Endodermal cell (in vitro differentiated cells): ENCODE measurements around the gene GLYAT. TPM values are rescaled to one million over a fixed set of nuclear protein-coding genes. Genes with fewer than 3 reads are reported as not detected.
"Not testable (repeated sequence)": the region's sequence is repeated elsewhere in the genome, so short reads cannot be mapped to it uniquely, and the experiment has no call there.

ENCODE experiments used
- DNase-seq: peaks from one replicate; pipeline ENCODE4 v3.0.0-alpha.2; 2017
- H3K27ac ChIP-seq: 2 replicates; pipeline ENCODE4 v1.5.1; 2013; ENCODE audit warnings: mild to moderate bottlenecking, low read depth, low read length, moderate library complexity
- H3K27me3 ChIP-seq: 2 replicates; pipeline ENCODE4 v1.6.1; 2013; ENCODE audit warnings: mild to moderate bottlenecking, low read length, moderate library complexity; ENCODE audit not compliant: insufficient read depth, control insufficient read depth, poor library complexity, severe bottlenecking
- H3K36me3 ChIP-seq: 2 replicates; pipeline ENCODE4 v1.7.0; 2013; ENCODE audit warnings: mild to moderate bottlenecking, low read length, moderate library complexity; ENCODE audit not compliant: control insufficient read depth, insufficient read depth
- H3K4me1 ChIP-seq: one replicate; pipeline ENCODE4 v1.7.0; 2013; ENCODE audit warnings: low read length; ENCODE audit not compliant: control insufficient read depth, insufficient read depth
- H3K4me3 ChIP-seq: 2 replicates; pipeline ENCODE4 v1.5.1; 2013; ENCODE audit warnings: mild to moderate bottlenecking, low read length, moderate library complexity
- H3K9ac ChIP-seq: 2 replicates; pipeline ENCODE4 v1.6.1; 2013; ENCODE audit warnings: mild to moderate bottlenecking, low read length, moderate library complexity; ENCODE audit not compliant: poor library complexity, severe bottlenecking; ENCODE audit errors: extremely low read depth
- H3K9me3 ChIP-seq: 2 replicates; pipeline ENCODE4 v1.6.1; 2013; ENCODE audit warnings: mild to moderate bottlenecking, low read length, moderate library complexity; ENCODE audit not compliant: control insufficient read depth
- H3K27ac Mint-ChIP-seq: 2 replicates; pipeline ENCODE4 v1.8.0; 2020; ENCODE audit warnings: mixed read lengths
- H3K27me3 Mint-ChIP-seq: 2 replicates; pipeline ENCODE4 v1.8.0; 2021; ENCODE audit warnings: mild to moderate bottlenecking, mixed read lengths; ENCODE audit not compliant: insufficient read depth
- H3K36me3 Mint-ChIP-seq: 2 replicates; pipeline ENCODE4 v1.8.0; 2020; ENCODE audit warnings: low read depth, mixed read lengths
- H3K4me1 Mint-ChIP-seq: 2 replicates; pipeline ENCODE4 v1.8.0; 2020; ENCODE audit warnings: mixed read lengths
- H3K4me3 Mint-ChIP-seq: 2 replicates; pipeline ENCODE4 v1.8.0; 2020; ENCODE audit warnings: mild to moderate bottlenecking, moderate library complexity, mixed read lengths
- H3K9me3 Mint-ChIP-seq: 2 replicates; pipeline ENCODE4 v1.8.0; 2020; ENCODE audit warnings: mild to moderate bottlenecking, mixed read lengths
- WGBS, 2 experiments: methylation state at CpG; one replicate each; pipeline versions ENCODE4 v1.1.5 to v1.1.7; 2013; ENCODE audit warnings: missing lambda C conversion rate in 2 of 2, mixed read lengths in 1 of 2; ENCODE audit not compliant: insufficient coverage in 1 of 2, insufficient read length in 1 of 2; 5-methylcytosine and 5-hydroxymethylcytosine counted together
- total RNA-seq, 2 donors: library from RNA; stranded (reverse); fragmentation: NEBNext Ultra II Directional in 1 of 2; extraction: Animal tissue kit (Norgen Biotek cat#: 25700) in 1 of 2; gene quantifications; 2 replicates in 1 of 2; 3 replicates in 1 of 2; pipeline ENCODE4 v1.2.1, GENCODE V29; 2021
- TF ChIP-seq, protein P1 (sequence below): fragments of 200-600 bp; sonication (generic); conservative IDR thresholded peaks from 2 replicates; pipeline ENCODE4 v1.5.0; 2021; ENCODE audit warnings: antibody characterized with exemption, mild to moderate bottlenecking

The GLYAT gene
- total RNA-seq, 2 donors from 2014 or later: not detected

DNA sequence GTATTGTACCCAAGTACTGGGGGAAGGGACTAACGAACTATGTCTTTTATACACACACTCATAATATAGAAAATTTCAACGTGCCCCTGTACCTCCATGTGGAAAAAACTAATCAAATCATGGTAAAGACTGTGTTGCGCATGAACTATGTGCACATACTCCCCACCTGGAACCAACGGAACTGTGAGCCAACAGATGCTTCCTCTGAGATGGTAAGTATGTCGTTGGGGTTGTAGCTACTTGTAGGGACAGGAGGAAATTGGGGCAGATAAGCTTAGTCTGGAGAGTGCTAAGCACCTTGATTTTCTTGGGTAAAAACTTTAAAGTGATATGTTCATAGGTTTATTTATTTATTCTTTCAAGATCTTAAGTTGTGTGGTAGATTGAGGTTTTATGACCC lies 40.1 kb downstream of the GLYAT start:
- Histone ChIP-seq H3K9ac (no peak overlapping the region), H3K9me3 (peaks cover 44% of the 10 kb centered on the region), H3K4me1 (no peaks in the 10 kb centered on the region), H3K36me3 (no peaks in the 10 kb centered on the region), H3K4me3 (no peak overlapping the region), H3K27ac (no peak overlapping the region), H3K27me3 (no peaks in the 10 kb centered on the region)
- Mint-ChIP-seq H3K4me3 (no peak overlapping the region), H3K9me3 (peaks cover 69% of the 10 kb centered on the region), H3K36me3 (no peaks in the 10 kb centered on the region), H3K4me1 (no peaks in the 10 kb centered on the region), H3K27ac (no peak overlapping the region), H3K27me3 (no peaks in the 10 kb centered on the region)
- TF ChIP-seq, protein P1, sequence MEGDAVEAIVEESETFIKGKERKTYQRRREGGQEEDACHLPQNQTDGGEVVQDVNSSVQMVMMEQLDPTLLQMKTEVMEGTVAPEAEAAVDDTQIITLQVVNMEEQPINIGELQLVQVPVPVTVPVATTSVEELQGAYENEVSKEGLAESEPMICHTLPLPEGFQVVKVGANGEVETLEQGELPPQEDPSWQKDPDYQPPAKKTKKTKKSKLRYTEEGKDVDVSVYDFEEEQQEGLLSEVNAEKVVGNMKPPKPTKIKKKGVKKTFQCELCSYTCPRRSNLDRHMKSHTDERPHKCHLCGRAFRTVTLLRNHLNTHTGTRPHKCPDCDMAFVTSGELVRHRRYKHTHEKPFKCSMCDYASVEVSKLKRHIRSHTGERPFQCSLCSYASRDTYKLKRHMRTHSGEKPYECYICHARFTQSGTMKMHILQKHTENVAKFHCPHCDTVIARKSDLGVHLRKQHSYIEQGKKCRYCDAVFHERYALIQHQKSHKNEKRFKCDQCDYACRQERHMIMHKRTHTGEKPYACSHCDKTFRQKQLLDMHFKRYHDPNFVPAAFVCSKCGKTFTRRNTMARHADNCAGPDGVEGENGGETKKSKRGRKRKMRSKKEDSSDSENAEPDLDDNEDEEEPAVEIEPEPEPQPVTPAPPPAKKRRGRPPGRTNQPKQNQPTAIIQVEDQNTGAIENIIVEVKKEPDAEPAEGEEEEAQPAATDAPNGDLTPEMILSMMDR: no peak
- no peak for DNase-seq
- whole genome bisulfite sequencing, 2 experiments: 69 to 79% methylated on average over 4 to 5 of the region's 5 CpGs

DNA sequence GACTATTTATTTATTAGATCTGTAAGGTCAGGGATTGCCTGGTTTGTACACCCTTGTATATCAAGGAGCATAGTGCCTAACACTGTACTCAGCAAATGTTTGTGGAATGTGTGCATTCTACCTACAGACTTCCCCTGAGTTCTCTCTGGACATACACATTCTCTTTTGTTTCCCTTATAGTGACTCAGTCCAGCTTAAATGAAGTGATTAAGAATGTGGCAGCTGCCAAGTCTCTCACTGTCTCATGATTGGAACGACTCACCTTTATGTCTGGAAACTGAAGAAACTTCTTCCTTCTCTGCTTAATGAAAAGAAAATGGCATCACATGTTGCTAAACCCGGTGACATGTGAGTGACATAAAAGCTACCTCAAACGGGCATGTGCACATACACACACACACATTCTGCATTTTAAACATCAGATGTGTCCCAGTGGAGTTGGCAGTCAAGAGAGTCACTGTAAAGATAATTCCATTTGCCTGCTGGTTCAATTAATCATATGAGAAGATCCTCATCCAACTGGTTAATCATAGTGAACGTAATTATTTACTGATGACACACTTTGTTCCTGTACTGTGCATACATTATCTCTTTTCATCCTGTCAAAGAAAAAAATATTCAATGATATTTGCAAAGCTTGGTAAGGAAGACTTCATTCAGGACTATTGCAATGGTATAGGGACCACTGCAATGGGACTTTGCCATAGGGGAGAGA lies 42.8 kb downstream of the GLYAT start:
- H3K36me3 Mint-ChIP-seq: no peaks in the 10 kb centered on the region
- peaks cover 44% of the 10 kb centered on the region for H3K9me3 ChIP-seq
- H3K9ac ChIP-seq: no peak overlapping the region
- no peaks in the 10 kb centered on the region for H3K27me3 ChIP-seq
- no peak for DNase-seq
- no peaks in the 10 kb centered on the region for H3K4me1 ChIP-seq
- H3K4me3 Mint-ChIP-seq: no peak overlapping the region
- WGBS, 2 experiments: 61 to 66% methylated on average over 2 to 4 of the region's 4 CpGs
- H3K36me3 ChIP-seq: no peaks in the 10 kb centered on the region
- no peaks in the 10 kb centered on the region for H3K4me1 Mint-ChIP-seq
- no peaks in the 10 kb centered on the region for H3K27me3 Mint-ChIP-seq
- H3K9me3 Mint-ChIP-seq: peaks cover 77% of the 10 kb centered on the region
- H3K27ac ChIP-seq: no peak overlapping the region
- no peak overlapping the region for H3K4me3 ChIP-seq
- TF ChIP-seq, protein P1: no peak
- no peak overlapping the region for H3K27ac Mint-ChIP-seq

DNA sequence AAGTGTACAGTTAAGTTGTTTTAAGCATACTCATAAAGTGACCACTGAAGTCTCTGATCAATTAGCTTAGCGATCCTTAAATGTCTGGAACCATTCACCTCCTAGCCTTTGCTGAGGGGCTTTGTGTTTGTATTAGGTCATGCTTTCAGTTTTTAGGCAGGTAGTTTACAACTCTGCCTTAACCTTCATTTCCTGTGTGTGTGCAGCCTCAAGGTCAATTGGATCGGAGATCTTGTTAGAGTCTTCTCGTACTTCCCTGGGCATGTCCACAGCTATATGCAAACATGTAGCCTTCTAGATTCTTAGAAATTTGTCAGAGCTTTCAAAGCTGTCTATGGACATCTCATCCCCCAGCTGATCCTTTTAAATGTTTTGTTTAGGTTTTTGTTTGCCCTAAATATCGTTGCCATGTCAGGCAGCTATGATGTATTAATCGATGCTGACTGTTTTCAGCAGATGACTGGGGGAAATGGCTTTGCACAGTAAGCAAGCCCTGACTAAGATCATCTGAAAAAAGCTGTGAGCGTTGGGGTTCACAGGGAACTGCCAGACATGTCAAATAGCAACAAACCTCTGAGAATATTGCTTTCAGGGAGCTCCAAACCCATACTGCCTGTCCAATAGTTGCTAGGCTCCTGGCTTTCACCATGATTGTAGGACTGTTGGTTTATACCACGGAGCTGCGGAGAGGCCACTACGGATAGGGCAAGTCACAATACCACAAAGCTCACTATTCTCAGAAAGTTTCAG lies 45.6 kb downstream of the GLYAT start:
- no peak overlapping the region for H3K27ac ChIP-seq
- H3K27ac Mint-ChIP-seq: no peak overlapping the region

DNA sequence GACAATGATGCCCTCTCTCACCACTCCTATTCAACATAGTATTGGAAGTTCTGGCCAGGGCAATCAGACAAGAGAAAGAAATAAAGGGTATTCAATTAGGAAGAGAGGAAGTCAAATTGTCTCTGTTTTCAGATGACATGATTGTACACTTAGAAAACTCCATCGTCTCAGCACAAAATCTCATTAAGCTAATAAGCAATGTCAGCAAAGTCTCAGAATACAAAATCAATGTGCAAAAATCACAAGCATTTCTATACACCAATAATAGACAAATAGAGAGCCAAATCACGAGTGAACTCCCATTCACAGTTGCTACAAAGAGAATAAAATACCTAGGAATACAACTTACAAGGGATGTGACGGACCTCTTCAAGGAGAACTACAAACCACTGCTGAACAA lies 49.1 kb downstream of the GLYAT start:
- not testable (repeated sequence) for H3K4me3 Mint-ChIP-seq, DNase-seq, H3K4me3 ChIP-seq, H3K27me3 ChIP-seq, H3K27ac ChIP-seq, H3K9ac ChIP-seq, H3K4me1 Mint-ChIP-seq, H3K36me3 ChIP-seq, H3K27ac Mint-ChIP-seq, H3K27me3 Mint-ChIP-seq, H3K36me3 Mint-ChIP-seq, H3K4me1 ChIP-seq
- peaks cover 77% of the 10 kb centered on the region for H3K9me3 Mint-ChIP-seq
- peaks cover 19% of the 10 kb centered on the region for H3K9me3 ChIP-seq
- WGBS, 2 experiments: 67 to 100% methylated on average over 1 to 3 of the region's 3 CpGs

More for the DNA sequence above, 45.6 kb downstream of the GLYAT start:
- Histone ChIP-seq H3K4me1 (no peaks in the 10 kb centered on the region), H3K9ac (no peak overlapping the region), H3K36me3 (no peaks in the 10 kb centered on the region), H3K4me3 (no peak overlapping the region), H3K9me3 (peaks cover 21% of the 10 kb centered on the region), H3K27me3 (no peaks in the 10 kb centered on the region)
- DNase-seq: no peak
- Mint-ChIP-seq H3K4me3 (no peak overlapping the region), H3K36me3 (no peaks in the 10 kb centered on the region), H3K9me3 (peaks cover 80% of the 10 kb centered on the region), H3K27me3 (no peaks in the 10 kb centered on the region), H3K4me1 (no peaks in the 10 kb centered on the region)
- WGBS, 2 experiments: 75 to 84% methylated on average over 7 to 9 of the region's 9 CpGs
- TF ChIP-seq, protein P1: no peak

DNA sequence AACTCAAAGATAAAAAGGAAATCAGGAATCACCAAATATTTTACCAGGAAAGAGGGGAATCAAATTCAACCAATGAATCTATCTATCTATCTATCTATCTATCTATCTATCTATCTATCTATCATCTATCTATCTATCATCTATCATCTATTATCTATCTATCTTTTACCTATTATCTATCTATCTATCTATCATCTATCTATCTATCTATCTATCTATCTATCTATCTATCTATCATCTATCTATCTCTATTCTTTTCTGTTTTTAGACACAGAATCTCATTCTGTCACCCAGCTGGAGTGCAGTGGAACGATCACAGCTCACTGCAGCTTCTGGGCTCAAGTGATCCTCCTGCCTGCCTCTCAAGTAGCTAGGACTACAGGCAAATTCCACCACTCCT lies 54.2 kb downstream of the GLYAT start:
- H3K4me3 Mint-ChIP-seq, H3K27ac ChIP-seq, H3K27me3 ChIP-seq, H3K27me3 Mint-ChIP-seq, H3K4me1 ChIP-seq, H3K36me3 Mint-ChIP-seq, H3K4me3 ChIP-seq, H3K4me1 Mint-ChIP-seq, H3K9ac ChIP-seq, H3K36me3 ChIP-seq, H3K27ac Mint-ChIP-seq, DNase-seq: not testable (repeated sequence)
- peaks cover 42% of the 10 kb centered on the region for H3K9me3 Mint-ChIP-seq
- peaks cover 17% of the 10 kb centered on the region for H3K9me3 ChIP-seq
- WGBS, 2 experiments: 60 to 80% methylated on average over 1 of the region's 1 CpG
